Measurements from ENCODE around the gene ARIH1.
A peak's percentile ranks its signal among the peaks of the same experiment; 100 is the strongest.

The ARIH1 gene

GRCh38 chr15:72491768-72492167 is 17.6 kb downstream of the ARIH1 start:
- no peaks in the 10 kb centered on the region for H3K27me3 Mint-ChIP-seq (ENCODE audit: low read depth)
- TF ChIP-seq, protein P1, sequence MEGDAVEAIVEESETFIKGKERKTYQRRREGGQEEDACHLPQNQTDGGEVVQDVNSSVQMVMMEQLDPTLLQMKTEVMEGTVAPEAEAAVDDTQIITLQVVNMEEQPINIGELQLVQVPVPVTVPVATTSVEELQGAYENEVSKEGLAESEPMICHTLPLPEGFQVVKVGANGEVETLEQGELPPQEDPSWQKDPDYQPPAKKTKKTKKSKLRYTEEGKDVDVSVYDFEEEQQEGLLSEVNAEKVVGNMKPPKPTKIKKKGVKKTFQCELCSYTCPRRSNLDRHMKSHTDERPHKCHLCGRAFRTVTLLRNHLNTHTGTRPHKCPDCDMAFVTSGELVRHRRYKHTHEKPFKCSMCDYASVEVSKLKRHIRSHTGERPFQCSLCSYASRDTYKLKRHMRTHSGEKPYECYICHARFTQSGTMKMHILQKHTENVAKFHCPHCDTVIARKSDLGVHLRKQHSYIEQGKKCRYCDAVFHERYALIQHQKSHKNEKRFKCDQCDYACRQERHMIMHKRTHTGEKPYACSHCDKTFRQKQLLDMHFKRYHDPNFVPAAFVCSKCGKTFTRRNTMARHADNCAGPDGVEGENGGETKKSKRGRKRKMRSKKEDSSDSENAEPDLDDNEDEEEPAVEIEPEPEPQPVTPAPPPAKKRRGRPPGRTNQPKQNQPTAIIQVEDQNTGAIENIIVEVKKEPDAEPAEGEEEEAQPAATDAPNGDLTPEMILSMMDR (IDR thresholded peaks at IDR 0.05; ENCODE audit: unreplicated experiment in 3 of 3), result no peak

GRCh38 chr15:72492733-72493132 is 18.6 kb downstream of the ARIH1 start:
- Mint-ChIP-seq H3K4me1 (peaks cover 32% of the 10 kb centered on the region), H3K4me3 (no peak overlapping the region), H3K36me3 (ENCODE audit: low read depth) (peaks cover 15% of the 10 kb centered on the region), H3K27me3 (ENCODE audit: low read depth) (no peaks in the 10 kb centered on the region), H3K9me3 (no peaks in the 10 kb centered on the region), H3K27ac (no peak overlapping the region)
- TF ChIP-seq, protein P1 (IDR thresholded peaks at IDR 0.05; ENCODE audit: unreplicated experiment in 3 of 3), result no peak

More at GRCh38 chr15:72491768-72492167, 17.6 kb downstream of the ARIH1 start:
- H3K36me3 Mint-ChIP-seq (ENCODE audit: low read depth), result peaks cover 9% of the 10 kb centered on the region
- no peak overlapping the region for H3K4me3 Mint-ChIP-seq
- H3K27ac Mint-ChIP-seq, result peak overlapping the region in 1 of 3 experiments; percentile 21
- H3K9me3 Mint-ChIP-seq, result no peaks in the 10 kb centered on the region
- peaks cover 40% of the 10 kb centered on the region for H3K4me1 Mint-ChIP-seq

DNA sequence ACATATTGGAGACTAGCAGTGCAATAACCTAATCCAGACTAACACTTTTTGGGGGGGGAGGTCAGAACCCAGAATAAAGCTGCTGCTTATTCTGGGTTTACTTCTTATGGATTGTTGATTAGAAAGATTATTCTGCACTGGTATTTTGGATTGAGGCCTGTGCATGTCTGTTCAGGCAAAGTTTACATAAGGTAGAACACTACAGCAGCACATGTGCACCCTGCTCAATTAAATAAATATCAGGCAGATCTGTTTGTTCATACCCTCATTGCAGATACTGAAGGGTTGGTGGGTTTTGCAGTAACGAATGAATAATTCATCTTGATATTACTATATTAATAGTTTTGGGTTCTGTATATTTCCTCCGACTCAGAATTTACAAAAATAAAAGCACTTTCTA is 19.1 kb downstream of the ARIH1 start:
- Mint-ChIP-seq H3K4me1 (peaks cover 28% of the 10 kb centered on the region), H3K4me3 (no peak overlapping the region), H3K9me3 (no peaks in the 10 kb centered on the region), H3K36me3 (ENCODE audit: low read depth) (peaks cover 14% of the 10 kb centered on the region), H3K27me3 (ENCODE audit: low read depth) (no peaks in the 10 kb centered on the region), H3K27ac (no peak overlapping the region)
- TF ChIP-seq, protein P1 (IDR thresholded peaks at IDR 0.05; ENCODE audit: unreplicated experiment in 3 of 3), result no peak

- peaks cover 22% of the 10 kb centered on the region for H3K36me3 Mint-ChIP-seq (ENCODE audit: low read depth)
- TF ChIP-seq, protein P1 (IDR thresholded peaks at IDR 0.05; ENCODE audit: unreplicated experiment in 3 of 3), result no peak
- H3K9me3 Mint-ChIP-seq, result no peaks in the 10 kb centered on the region
- H3K4me3 Mint-ChIP-seq, result no peak overlapping the region
- H3K4me1 Mint-ChIP-seq, result peaks cover 24% of the 10 kb centered on the region
- no peaks in the 10 kb centered on the region for H3K27me3 Mint-ChIP-seq (ENCODE audit: low read depth)
- H3K27ac Mint-ChIP-seq, result no peak overlapping the region
These were observed 20.9 kb downstream of the ARIH1 start for GRCh38 chr15:72495007-72495406.

DNA sequence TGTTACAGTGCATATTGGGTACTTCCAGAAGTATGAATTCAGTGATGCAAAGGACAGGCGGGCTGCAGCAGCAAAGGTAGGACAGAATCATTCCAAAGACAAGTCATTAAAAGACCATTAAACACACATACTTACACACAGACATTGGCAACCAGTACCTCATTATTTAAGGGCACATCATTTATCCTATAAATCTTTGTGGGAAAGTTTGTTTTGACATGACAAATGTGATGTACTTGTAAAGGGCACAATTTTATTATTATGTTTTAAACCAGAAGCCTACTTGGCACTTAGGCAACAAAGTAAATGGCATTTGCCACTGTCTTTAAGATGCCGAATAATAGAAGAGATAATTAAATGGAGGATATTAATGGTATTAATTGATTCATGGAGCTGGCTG is 22.7 kb downstream of the ARIH1 start:
- no peaks in the 10 kb centered on the region for H3K27me3 Mint-ChIP-seq (ENCODE audit: low read depth)
- TF ChIP-seq, protein P1 (IDR thresholded peaks at IDR 0.05; ENCODE audit: unreplicated experiment in 3 of 3), result no peak
- H3K4me3 Mint-ChIP-seq, result no peak overlapping the region
- no peak overlapping the region for H3K27ac Mint-ChIP-seq
- H3K4me1 Mint-ChIP-seq, result peaks cover 21% of the 10 kb centered on the region
- peaks cover 20% of the 10 kb centered on the region for H3K36me3 Mint-ChIP-seq (ENCODE audit: low read depth)
- no peaks in the 10 kb centered on the region for H3K9me3 Mint-ChIP-seq

GRCh38 chr15:72497402-72497801 is 23.3 kb downstream of the ARIH1 start:
- Mint-ChIP-seq H3K36me3 (ENCODE audit: low read depth) (peaks cover 20% of the 10 kb centered on the region), H3K4me3 (no peak overlapping the region), H3K27ac (no peak overlapping the region), H3K9me3 (no peaks in the 10 kb centered on the region), H3K27me3 (ENCODE audit: low read depth) (no peaks in the 10 kb centered on the region), H3K4me1 (peaks cover 16% of the 10 kb centered on the region)
- TF ChIP-seq, protein P1 (IDR thresholded peaks at IDR 0.05; ENCODE audit: unreplicated experiment in 3 of 3), result no peak

All from nephron (organoid).